PC-3 (cell line): ENCODE data around the gene BCAP29. TPM values are rescaled to one million over a fixed set of nuclear protein-coding genes. Genes with fewer than 3 reads are reported as not detected.

Source experiments
- ATAC-seq: fragments of 200-7000 bp; cut with Tn5 transposase; 2 replicates; pipeline ENCODE4 v1.9.1; 2020; ENCODE audit warnings: mild to moderate bottlenecking, moderate library complexity
- BruUV-seq: library from RNA; stranded (reverse); fragments of 400-500 nt; replicated peaks from 2 replicates; lab custom pipeline; 2021; lab: Mats Ljungman, UMichigan
- CTCF ChIA-PET: fragments of 300-600 bp; sonication (Branson Sonifier 250); formaldehyde crosslinking; loops from one replicate; lab custom pipeline; 2022; ENCODE audit warnings: antibody characterized with exemption; lab: Charles Lee
- POLR2A ChIA-PET: fragments of 300-600 bp; sonication (Branson Sonifier 250); formaldehyde crosslinking; loops from one replicate; lab custom pipeline; 2022; ENCODE audit warnings: antibody characterized with exemption; ENCODE audit not compliant: unreplicated experiment; lab: Charles Lee
- DNase-seq: peaks from one replicate; pipeline ENCODE4 v3.0.0-alpha.2; 2015
- H2AFZ ChIP-seq: fragments of 300-600 bp; sonication (generic); 2 replicates; pipeline ENCODE4 v1.6.0; 2016; ENCODE audit warnings: antibody characterized with exemption, low read length
- H3F3A ChIP-seq: fragments of 300-600 bp; sonication (generic); one replicate; pipeline ENCODE4 v1.6.0; 2017; ENCODE audit warnings: antibody characterized with exemption, low read length, control low read depth, mild to moderate bottlenecking; ENCODE audit not compliant: unreplicated experiment
- H3K27ac ChIP-seq: fragments of 300-600 bp; sonication (generic); 2 replicates; pipeline ENCODE4 v1.5.1; 2016; ENCODE audit warnings: mild to moderate bottlenecking, low read length
- H3K27me3 ChIP-seq: fragments of 300-600 bp; sonication (generic); 2 replicates; pipeline ENCODE4 v1.6.1; 2016; ENCODE audit warnings: low read length, mixed read lengths
- H3K36me3 ChIP-seq: fragments of 300-600 bp; sonication (generic); 2 replicates; pipeline ENCODE4 v1.6.1; 2016; ENCODE audit warnings: low read depth, mixed run types, low read length, mixed read lengths
- H3K4me1 ChIP-seq: fragments of 300-600 bp; sonication (generic); 2 replicates; pipeline ENCODE4 v1.5.1; 2016; ENCODE audit warnings: low read length; ENCODE audit not compliant: insufficient read depth
- H3K4me2 ChIP-seq: fragments of 300-600 bp; sonication (generic); 2 replicates; pipeline ENCODE4 v1.6.0; 2016; ENCODE audit warnings: low read length
- H3K4me3 ChIP-seq: fragments of 300-600 bp; sonication (generic); 2 replicates; pipeline ENCODE4 v1.5.1; 2016; ENCODE audit warnings: mild to moderate bottlenecking, low read length, mixed read lengths
- H3K79me2 ChIP-seq: fragments of 300-600 bp; sonication (generic); 2 replicates; pipeline ENCODE4 v1.6.1; 2017; ENCODE audit warnings: low read length, mixed read lengths
- H3K9ac ChIP-seq: fragments of 300-600 bp; sonication (generic); 2 replicates; pipeline ENCODE4 v1.6.0; 2016; ENCODE audit warnings: mild to moderate bottlenecking, low read length
- H3K9me2 ChIP-seq: fragments of 300-600 bp; sonication (generic); replicated peaks from 2 replicates; pipeline ENCODE4 v1.6.1; 2016; ENCODE audit warnings: mixed run types, low read length, mixed read lengths
- H3K9me3 ChIP-seq: fragments of 300-600 bp; sonication (generic); 2 replicates; pipeline ENCODE4 v1.6.1; 2016; ENCODE audit warnings: low read length, mixed read lengths
- H4K20me1 ChIP-seq: fragments of 300-600 bp; sonication (generic); 2 replicates; pipeline ENCODE4 v1.6.1; 2016; ENCODE audit warnings: low read length, mixed read lengths
- EZH2 ChIP-seq: fragments of 300-600 bp; sonication (generic); IDR thresholded peaks from one replicate; pipeline ENCODE4 v1.6.1; 2017; ENCODE audit warnings: antibody characterized with exemption, mild to moderate bottlenecking, low read length; ENCODE audit not compliant: unreplicated experiment
- EZH2phosphoT487 ChIP-seq: fragments of 300-600 bp; sonication (generic); IDR thresholded peaks from 2 replicates; pipeline ENCODE4 v1.6.1; 2018; ENCODE audit warnings: mild to moderate bottlenecking, antibody characterized with exemption, low read length, borderline replicate concordance
- intact Hi-C: fragments of 100-400 bp; cut with micrococcal nuclease; formaldehyde crosslinking; loops from 2 replicates; pipeline ENCODE4 v1.9.0; 2023
- total RNA-seq: library from RNA; depleted of rRNA; stranded (reverse); fragments of >200 nt; gene quantifications from 2 replicates; pipeline ENCODE4 v1.2.3, GENCODE V29; 2014
- TF ChIP-seq, protein P1 (sequence below): fragments of 300-600 bp; sonication (generic); conservative IDR thresholded peaks from 2 replicates; pipeline ENCODE4 v1.5.1; 2017; ENCODE audit warnings: antibody characterized with exemption, low read depth, mild to moderate bottlenecking, low read length

The BCAP29 gene
- total RNA-seq, 1 experiment from 2014 or later = 65.9 TPM

DNA sequence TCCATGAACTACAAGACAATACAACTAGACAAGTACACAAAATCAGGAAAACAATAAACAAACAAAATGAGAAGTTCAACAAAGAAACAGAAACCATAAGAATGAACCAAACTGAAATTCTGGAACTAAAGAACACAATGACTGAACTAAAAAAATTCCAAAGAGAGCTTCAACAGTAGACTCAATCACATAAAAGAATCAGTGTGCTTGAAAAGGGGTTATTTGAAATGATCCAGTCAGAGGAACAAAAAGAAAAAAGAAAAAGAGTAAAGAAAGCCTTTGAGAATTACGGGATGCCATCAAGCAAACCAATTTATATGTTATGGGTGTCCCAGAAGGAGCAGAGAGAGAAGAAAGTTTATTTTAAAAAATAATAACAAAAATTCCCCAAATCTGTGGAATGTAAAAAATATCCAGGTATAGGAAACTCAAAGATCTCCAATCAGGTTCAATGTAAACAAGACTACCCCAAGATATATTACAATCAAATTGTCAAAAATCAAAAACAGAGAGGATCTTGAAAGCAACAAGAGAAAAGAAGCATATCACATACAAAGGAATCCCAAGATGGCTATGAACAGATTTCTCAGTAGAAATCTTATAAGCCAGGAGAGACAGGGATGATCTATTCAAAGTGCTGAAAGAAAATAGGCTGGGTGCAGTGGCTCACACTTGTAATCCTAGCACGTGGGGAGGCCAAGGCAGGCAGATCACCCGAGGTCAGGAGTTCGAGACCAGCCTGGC is 35.0 kb upstream of the BCAP29 start:
- intact Hi-C loops = no loop called here
- no peak overlapping the region for H2AFZ ChIP-seq
- no peak overlapping the region for H3K9ac ChIP-seq
- H3K27ac ChIP-seq = no peak overlapping the region
- H3K4me2 ChIP-seq = no peak overlapping the region
- H3K9me2 ChIP-seq = no peaks in the 10 kb centered on the region
- H4K20me1 ChIP-seq = no peaks in the 10 kb centered on the region
- ATAC-seq = no peak
- POLR2A ChIA-PET = no interaction called here
- H3F3A ChIP-seq = no peaks in the 10 kb centered on the region
- no peak for TF ChIP-seq EZH2
- no peak for TF ChIP-seq EZH2phosphoT487
- TF ChIP-seq, protein P1, sequence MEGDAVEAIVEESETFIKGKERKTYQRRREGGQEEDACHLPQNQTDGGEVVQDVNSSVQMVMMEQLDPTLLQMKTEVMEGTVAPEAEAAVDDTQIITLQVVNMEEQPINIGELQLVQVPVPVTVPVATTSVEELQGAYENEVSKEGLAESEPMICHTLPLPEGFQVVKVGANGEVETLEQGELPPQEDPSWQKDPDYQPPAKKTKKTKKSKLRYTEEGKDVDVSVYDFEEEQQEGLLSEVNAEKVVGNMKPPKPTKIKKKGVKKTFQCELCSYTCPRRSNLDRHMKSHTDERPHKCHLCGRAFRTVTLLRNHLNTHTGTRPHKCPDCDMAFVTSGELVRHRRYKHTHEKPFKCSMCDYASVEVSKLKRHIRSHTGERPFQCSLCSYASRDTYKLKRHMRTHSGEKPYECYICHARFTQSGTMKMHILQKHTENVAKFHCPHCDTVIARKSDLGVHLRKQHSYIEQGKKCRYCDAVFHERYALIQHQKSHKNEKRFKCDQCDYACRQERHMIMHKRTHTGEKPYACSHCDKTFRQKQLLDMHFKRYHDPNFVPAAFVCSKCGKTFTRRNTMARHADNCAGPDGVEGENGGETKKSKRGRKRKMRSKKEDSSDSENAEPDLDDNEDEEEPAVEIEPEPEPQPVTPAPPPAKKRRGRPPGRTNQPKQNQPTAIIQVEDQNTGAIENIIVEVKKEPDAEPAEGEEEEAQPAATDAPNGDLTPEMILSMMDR = no peak
- CTCF ChIA-PET = no interaction called here
- peaks cover 23% of the 10 kb centered on the region for H3K36me3 ChIP-seq
- H3K27me3 ChIP-seq = no peaks in the 10 kb centered on the region
- no peaks in the 10 kb centered on the region for H3K4me1 ChIP-seq
- no TSS peak for BruUV-seq
- peaks cover 11% of the 10 kb centered on the region; the same call in 1 of the 2 replicates for H3K79me2 ChIP-seq
- peaks cover 4% of the 10 kb centered on the region; the same call in 1 of the 2 replicates for H3K9me3 ChIP-seq
- no peak for DNase-seq
- H3K4me3 ChIP-seq = no peak overlapping the region

DNA sequence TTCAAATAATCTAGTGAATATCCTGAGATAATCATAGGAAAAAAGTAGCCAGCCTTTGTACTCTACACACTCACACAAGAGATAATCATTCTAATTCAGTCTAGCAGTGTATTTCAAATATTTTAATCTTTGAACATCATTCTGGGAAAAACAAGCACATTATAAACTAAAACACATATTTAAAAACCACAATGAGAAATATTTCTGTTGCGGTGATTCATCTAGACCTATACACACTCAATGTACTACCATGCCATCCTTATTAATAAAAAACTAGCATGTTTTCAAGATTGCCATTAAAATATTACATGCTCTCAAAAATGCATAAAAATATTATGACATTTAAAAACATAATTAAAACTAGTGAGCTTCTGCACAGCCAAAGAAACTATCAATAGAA is 28.1 kb upstream of the BCAP29 start:
- no peak for DNase-seq
- Histone ChIP-seq H3K27ac (no peak overlapping the region), H3K4me2 (no peak overlapping the region), H3K36me3 (peaks cover 8% of the 10 kb centered on the region), H2AFZ (no peak overlapping the region), H3K4me3 (no peak overlapping the region), H3K9me3 (no peaks in the 10 kb centered on the region), H3F3A (no peaks in the 10 kb centered on the region), H3K79me2 (0 out of 2 replicates have a peak, but pooled peaks cover 7% of the 10 kb centered on the region), H3K27me3 (no peaks in the 10 kb centered on the region), H3K9me2 (no peaks in the 10 kb centered on the region), H3K9ac (no peak overlapping the region), H4K20me1 (no peaks in the 10 kb centered on the region), H3K4me1 (no peaks in the 10 kb centered on the region)
- TF ChIP-seq, protein P1 = no peak
- no peak for TF ChIP-seq EZH2
- no peak for TF ChIP-seq EZH2phosphoT487
- intact Hi-C loops = no loop called here
- ChIA-PET CTCF (no interaction called here), POLR2A (no interaction called here)
- no TSS peak for BruUV-seq
- ATAC-seq = no peak

DNA sequence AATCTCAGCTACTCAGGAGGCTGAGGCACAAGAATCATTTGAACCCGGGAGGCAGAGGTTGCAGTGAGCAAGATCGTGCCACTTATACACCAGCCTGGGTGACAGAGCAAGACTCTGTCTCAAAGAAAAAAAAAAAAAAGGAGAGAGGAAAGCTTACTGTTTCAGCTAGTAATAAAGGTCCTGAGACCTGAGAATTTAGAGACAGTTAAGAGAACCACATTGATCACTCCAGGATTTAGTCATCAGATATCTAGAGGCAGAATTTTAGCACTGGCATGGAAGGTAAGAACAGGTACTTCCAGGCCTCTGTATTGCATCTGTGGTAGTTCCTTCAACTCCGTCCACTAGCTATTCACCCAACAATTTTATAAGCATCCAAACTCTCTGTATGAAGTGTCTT is 24.2 kb upstream of the BCAP29 start:
- TF ChIP-seq, protein P1 = no peak
- TF ChIP-seq EZH2 = no peak
- no peak for TF ChIP-seq EZH2phosphoT487
- peaks cover 27% of the 10 kb centered on the region for H3K79me2 ChIP-seq
- no TSS peak for BruUV-seq
- peaks cover 15% of the 10 kb centered on the region for H3K4me1 ChIP-seq
- no peaks in the 10 kb centered on the region for H3F3A ChIP-seq
- no peak for ATAC-seq
- intact Hi-C loops = no loop called here
- no peaks in the 10 kb centered on the region for H3K9me2 ChIP-seq
- H3K4me3 ChIP-seq = no peak overlapping the region
- H3K27ac ChIP-seq = no peak overlapping the region
- ChIA-PET CTCF (no interaction called here), POLR2A (no interaction called here)
- H3K9me3 ChIP-seq = no peaks in the 10 kb centered on the region
- no peaks in the 10 kb centered on the region for H3K27me3 ChIP-seq
- H3K36me3 ChIP-seq = peaks cover 13% of the 10 kb centered on the region; the same call in 1 of the 2 replicates
- DNase-seq = no peak
- H4K20me1 ChIP-seq = peaks cover 12% of the 10 kb centered on the region; the same call in 1 of the 2 replicates
- H2AFZ ChIP-seq = no peak overlapping the region
- H3K4me2 ChIP-seq = no peak overlapping the region
- no peak overlapping the region for H3K9ac ChIP-seq
